PC-3 (cell line): ENCODE measurements around the gene SLC6A6. TPM values are rescaled to one million over a fixed set of nuclear protein-coding genes. Genes with fewer than 3 reads are reported as not detected.
"Not testable (repeated sequence)": the region's sequence is repeated elsewhere in the genome, so short reads cannot be mapped to it uniquely, and the experiment has no call there.

Source experiments
- ATAC-seq: fragments of 200-7000 bp; cut with Tn5 transposase; 2 replicates; pipeline ENCODE4 v1.9.1; 2020; ENCODE audit warnings: mild to moderate bottlenecking, moderate library complexity
- BruUV-seq: library from RNA; stranded (reverse); fragments of 400-500 nt; replicated peaks from 2 replicates; lab custom pipeline; 2021; lab: Mats Ljungman, UMichigan
- CTCF ChIA-PET: fragments of 300-600 bp; sonication (Branson Sonifier 250); formaldehyde crosslinking; loops from one replicate; lab custom pipeline; 2022; ENCODE audit warnings: antibody characterized with exemption; lab: Charles Lee
- POLR2A ChIA-PET: fragments of 300-600 bp; sonication (Branson Sonifier 250); formaldehyde crosslinking; loops from one replicate; lab custom pipeline; 2022; ENCODE audit warnings: antibody characterized with exemption; ENCODE audit not compliant: unreplicated experiment; lab: Charles Lee
- DNase-seq: peaks from one replicate; pipeline ENCODE4 v3.0.0-alpha.2; 2015
- H2AFZ ChIP-seq: fragments of 300-600 bp; sonication (generic); 2 replicates; pipeline ENCODE4 v1.6.0; 2016; ENCODE audit warnings: antibody characterized with exemption, low read length
- H3F3A ChIP-seq: fragments of 300-600 bp; sonication (generic); one replicate; pipeline ENCODE4 v1.6.0; 2017; ENCODE audit warnings: antibody characterized with exemption, low read length, control low read depth, mild to moderate bottlenecking; ENCODE audit not compliant: unreplicated experiment
- H3K27ac ChIP-seq: fragments of 300-600 bp; sonication (generic); 2 replicates; pipeline ENCODE4 v1.5.1; 2016; ENCODE audit warnings: mild to moderate bottlenecking, low read length
- H3K27me3 ChIP-seq: fragments of 300-600 bp; sonication (generic); 2 replicates; pipeline ENCODE4 v1.6.1; 2016; ENCODE audit warnings: low read length, mixed read lengths
- H3K36me3 ChIP-seq: fragments of 300-600 bp; sonication (generic); 2 replicates; pipeline ENCODE4 v1.6.1; 2016; ENCODE audit warnings: low read depth, mixed run types, low read length, mixed read lengths
- H3K4me1 ChIP-seq: fragments of 300-600 bp; sonication (generic); 2 replicates; pipeline ENCODE4 v1.5.1; 2016; ENCODE audit warnings: low read length; ENCODE audit not compliant: insufficient read depth
- H3K4me2 ChIP-seq: fragments of 300-600 bp; sonication (generic); 2 replicates; pipeline ENCODE4 v1.6.0; 2016; ENCODE audit warnings: low read length
- H3K4me3 ChIP-seq: fragments of 300-600 bp; sonication (generic); 2 replicates; pipeline ENCODE4 v1.5.1; 2016; ENCODE audit warnings: mild to moderate bottlenecking, low read length, mixed read lengths
- H3K79me2 ChIP-seq: fragments of 300-600 bp; sonication (generic); 2 replicates; pipeline ENCODE4 v1.6.1; 2017; ENCODE audit warnings: low read length, mixed read lengths
- H3K9ac ChIP-seq: fragments of 300-600 bp; sonication (generic); 2 replicates; pipeline ENCODE4 v1.6.0; 2016; ENCODE audit warnings: mild to moderate bottlenecking, low read length
- H3K9me2 ChIP-seq: fragments of 300-600 bp; sonication (generic); replicated peaks from 2 replicates; pipeline ENCODE4 v1.6.1; 2016; ENCODE audit warnings: mixed run types, low read length, mixed read lengths
- H3K9me3 ChIP-seq: fragments of 300-600 bp; sonication (generic); 2 replicates; pipeline ENCODE4 v1.6.1; 2016; ENCODE audit warnings: low read length, mixed read lengths
- H4K20me1 ChIP-seq: fragments of 300-600 bp; sonication (generic); 2 replicates; pipeline ENCODE4 v1.6.1; 2016; ENCODE audit warnings: low read length, mixed read lengths
- EZH2 ChIP-seq: fragments of 300-600 bp; sonication (generic); IDR thresholded peaks from one replicate; pipeline ENCODE4 v1.6.1; 2017; ENCODE audit warnings: antibody characterized with exemption, mild to moderate bottlenecking, low read length; ENCODE audit not compliant: unreplicated experiment
- EZH2phosphoT487 ChIP-seq: fragments of 300-600 bp; sonication (generic); IDR thresholded peaks from 2 replicates; pipeline ENCODE4 v1.6.1; 2018; ENCODE audit warnings: mild to moderate bottlenecking, antibody characterized with exemption, low read length, borderline replicate concordance
- intact Hi-C: fragments of 100-400 bp; cut with micrococcal nuclease; formaldehyde crosslinking; loops from 2 replicates; pipeline ENCODE4 v1.9.0; 2023
- total RNA-seq: library from RNA; depleted of rRNA; stranded (reverse); fragments of >200 nt; gene quantifications from 2 replicates; pipeline ENCODE4 v1.2.3, GENCODE V29; 2014
- TF ChIP-seq, protein P1 (sequence below): fragments of 300-600 bp; sonication (generic); conservative IDR thresholded peaks from 2 replicates; pipeline ENCODE4 v1.5.1; 2017; ENCODE audit warnings: antibody characterized with exemption, low read depth, mild to moderate bottlenecking, low read length

Gene SLC6A6
- total RNA-seq, 1 experiment from 2014 or later, result 28.1 TPM

DNA sequence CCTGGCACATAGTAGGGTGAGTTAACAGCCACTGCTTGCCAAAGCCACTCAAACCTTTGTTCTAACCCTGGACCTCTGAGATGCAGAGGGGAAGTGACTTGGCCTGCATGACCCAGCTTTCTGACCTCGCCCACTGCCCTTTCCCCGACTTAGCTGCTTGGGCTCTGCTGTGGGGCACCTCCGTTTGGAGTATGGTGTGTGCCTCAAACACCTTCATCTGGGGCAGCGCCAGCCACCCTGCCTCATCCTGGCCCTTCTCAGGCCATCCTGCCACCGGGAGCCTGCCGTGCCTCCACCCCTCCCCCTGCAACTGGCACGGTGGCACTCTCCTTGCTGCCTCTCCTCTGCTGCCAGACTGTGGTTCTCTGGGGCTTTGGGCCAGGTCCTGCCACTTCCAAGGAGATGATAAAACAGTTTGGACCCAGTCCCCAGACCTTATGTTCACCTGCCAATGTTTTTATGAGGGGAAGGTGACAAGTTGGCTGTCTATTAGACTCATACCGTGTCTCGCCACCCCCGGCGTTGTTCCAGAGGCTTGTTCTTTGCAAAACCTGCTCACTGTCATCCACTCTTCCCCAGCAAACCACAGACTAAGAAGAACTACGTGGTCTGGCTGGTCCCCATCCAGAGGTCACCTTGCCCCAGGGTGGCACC lies 32.2 kb downstream of the SLC6A6 start:
- no TSS peak for BruUV-seq
- intact Hi-C loops, result no loop called here
- ATAC-seq (peak; percentile 27), DNase-seq (peak; percentile 46)
- ChIA-PET CTCF (no interaction called here), POLR2A (no interaction called here)
- Histone ChIP-seq H3F3A (no peaks in the 10 kb centered on the region), H3K9me3 (no peaks in the 10 kb centered on the region), H3K4me1 (peaks cover 53% of the 10 kb centered on the region), H3K4me2 (peak overlapping the region; percentile 63), H3K9ac (no peak overlapping the region), H3K27ac (peak overlapping the region; percentile 50), H3K4me3 (no peak overlapping the region), H3K79me2 (peaks cover 63% of the 10 kb centered on the region), H3K27me3 (no peaks in the 10 kb centered on the region), H4K20me1 (no peaks in the 10 kb centered on the region), H3K9me2 (no peaks in the 10 kb centered on the region), H2AFZ (no peak overlapping the region), H3K36me3 (no peaks in the 10 kb centered on the region)
- TF ChIP-seq, protein P1, sequence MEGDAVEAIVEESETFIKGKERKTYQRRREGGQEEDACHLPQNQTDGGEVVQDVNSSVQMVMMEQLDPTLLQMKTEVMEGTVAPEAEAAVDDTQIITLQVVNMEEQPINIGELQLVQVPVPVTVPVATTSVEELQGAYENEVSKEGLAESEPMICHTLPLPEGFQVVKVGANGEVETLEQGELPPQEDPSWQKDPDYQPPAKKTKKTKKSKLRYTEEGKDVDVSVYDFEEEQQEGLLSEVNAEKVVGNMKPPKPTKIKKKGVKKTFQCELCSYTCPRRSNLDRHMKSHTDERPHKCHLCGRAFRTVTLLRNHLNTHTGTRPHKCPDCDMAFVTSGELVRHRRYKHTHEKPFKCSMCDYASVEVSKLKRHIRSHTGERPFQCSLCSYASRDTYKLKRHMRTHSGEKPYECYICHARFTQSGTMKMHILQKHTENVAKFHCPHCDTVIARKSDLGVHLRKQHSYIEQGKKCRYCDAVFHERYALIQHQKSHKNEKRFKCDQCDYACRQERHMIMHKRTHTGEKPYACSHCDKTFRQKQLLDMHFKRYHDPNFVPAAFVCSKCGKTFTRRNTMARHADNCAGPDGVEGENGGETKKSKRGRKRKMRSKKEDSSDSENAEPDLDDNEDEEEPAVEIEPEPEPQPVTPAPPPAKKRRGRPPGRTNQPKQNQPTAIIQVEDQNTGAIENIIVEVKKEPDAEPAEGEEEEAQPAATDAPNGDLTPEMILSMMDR, result no peak
- TF ChIP-seq EZH2 (no peak), EZH2phosphoT487 (no peak)

DNA sequence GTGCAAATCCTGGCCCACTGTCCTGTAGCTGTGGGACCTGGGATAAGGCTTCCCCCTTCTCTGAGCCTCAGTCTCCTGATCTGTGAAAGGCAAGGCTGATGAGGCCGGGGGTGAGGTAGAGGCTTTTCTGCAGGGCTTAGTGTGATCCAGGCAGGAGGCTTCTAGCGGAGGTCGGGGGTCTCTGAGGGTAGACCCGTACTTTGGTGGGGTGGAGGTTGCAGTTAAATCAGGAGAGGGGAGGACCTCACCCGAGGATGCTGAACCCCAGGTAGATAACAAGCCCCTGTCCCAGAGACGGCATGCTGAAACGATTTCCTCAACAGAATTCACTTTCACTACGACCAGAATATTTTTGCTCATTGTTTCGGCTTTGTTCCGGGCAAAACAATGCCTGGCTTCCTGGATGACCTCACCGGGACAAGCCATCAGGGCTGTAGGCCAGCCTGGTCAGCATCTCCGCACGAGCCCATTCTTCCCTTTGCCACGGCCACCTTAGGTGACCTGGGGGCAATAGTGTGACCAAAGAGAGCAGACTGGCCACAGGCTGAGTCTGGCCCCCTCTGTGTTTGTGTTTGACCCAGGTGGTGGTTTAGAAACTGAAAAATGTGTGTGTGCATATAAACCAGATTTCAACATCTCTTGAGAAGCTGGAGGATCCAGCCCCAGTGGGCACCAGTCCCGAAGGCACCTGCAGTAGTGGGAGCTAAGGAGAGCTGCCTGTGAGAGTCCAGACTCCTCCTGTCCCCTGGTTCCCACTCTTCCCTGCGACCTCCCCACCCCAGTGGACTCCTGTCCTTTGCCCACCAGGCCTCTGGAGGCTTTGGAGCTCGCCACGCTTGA lies 33.0 kb downstream of the SLC6A6 start:
- no peaks in the 10 kb centered on the region for H3K9me2 ChIP-seq
- no peaks in the 10 kb centered on the region for H3F3A ChIP-seq
- peaks cover 52% of the 10 kb centered on the region for H3K4me1 ChIP-seq
- H3K9ac ChIP-seq, result no peak overlapping the region
- H2AFZ ChIP-seq, result no peak overlapping the region
- no peaks in the 10 kb centered on the region for H3K9me3 ChIP-seq
- CTCF ChIA-PET, result no interaction called here
- H3K36me3 ChIP-seq, result no peaks in the 10 kb centered on the region
- intact Hi-C loops, result no loop called here
- peak overlapping the region; percentile 50 for H3K27ac ChIP-seq
- TF ChIP-seq EZH2 (no peak), EZH2phosphoT487 (no peak)
- TF ChIP-seq, protein P1, result no peak
- peak overlapping the region; percentile 63 for H3K4me2 ChIP-seq
- no peaks in the 10 kb centered on the region for H3K27me3 ChIP-seq
- BruUV-seq, result no TSS peak
- POLR2A ChIA-PET, result no interaction called here
- H3K79me2 ChIP-seq, result peaks cover 67% of the 10 kb centered on the region
- ATAC-seq, result no peak
- no peaks in the 10 kb centered on the region for H4K20me1 ChIP-seq
- H3K4me3 ChIP-seq, result no peak overlapping the region
- no peak for DNase-seq

DNA sequence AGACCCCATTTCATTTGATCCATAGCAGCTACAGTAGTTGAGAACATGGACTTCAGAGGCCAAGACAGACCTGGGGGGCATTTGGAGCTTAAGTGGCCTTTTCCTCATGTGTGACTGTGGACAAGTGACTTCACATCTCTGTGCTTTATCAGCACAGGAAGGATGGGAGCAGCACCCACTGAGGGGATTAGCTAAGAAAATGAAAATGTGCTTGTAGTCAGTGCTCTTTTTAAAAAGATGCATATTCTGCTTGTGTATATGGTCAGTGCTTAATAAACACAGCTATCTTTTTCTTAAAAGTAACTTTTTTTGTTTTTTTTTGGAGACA lies 34.5 kb downstream of the SLC6A6 start:
- TF ChIP-seq EZH2phosphoT487, result no peak
- TF ChIP-seq, protein P1, result no peak
- no peak for TF ChIP-seq EZH2
- Histone ChIP-seq H3K4me1 (peaks cover 50% of the 10 kb centered on the region), H3K27ac (no peak overlapping the region), H4K20me1 (no peaks in the 10 kb centered on the region), H3K9me3 (no peaks in the 10 kb centered on the region), H3K9ac (no peak overlapping the region), H3K9me2 (no peaks in the 10 kb centered on the region), H3K4me3 (no peak overlapping the region), H2AFZ (no peak overlapping the region), H3F3A (no peaks in the 10 kb centered on the region), H3K79me2 (peaks cover 64% of the 10 kb centered on the region), H3K27me3 (no peaks in the 10 kb centered on the region), H3K4me2 (no peak overlapping the region), H3K36me3 (no peaks in the 10 kb centered on the region)
- intact Hi-C loops, result no loop called here
- no TSS peak for BruUV-seq
- ATAC-seq (no peak), DNase-seq (no peak)
- ChIA-PET POLR2A (interaction anchor here (0.6 kb wide), 1 partner anchor 24 kb away, joined by 9 read pairs; no protein-coding TSS in a partner anchor), CTCF (no interaction called here)

DNA sequence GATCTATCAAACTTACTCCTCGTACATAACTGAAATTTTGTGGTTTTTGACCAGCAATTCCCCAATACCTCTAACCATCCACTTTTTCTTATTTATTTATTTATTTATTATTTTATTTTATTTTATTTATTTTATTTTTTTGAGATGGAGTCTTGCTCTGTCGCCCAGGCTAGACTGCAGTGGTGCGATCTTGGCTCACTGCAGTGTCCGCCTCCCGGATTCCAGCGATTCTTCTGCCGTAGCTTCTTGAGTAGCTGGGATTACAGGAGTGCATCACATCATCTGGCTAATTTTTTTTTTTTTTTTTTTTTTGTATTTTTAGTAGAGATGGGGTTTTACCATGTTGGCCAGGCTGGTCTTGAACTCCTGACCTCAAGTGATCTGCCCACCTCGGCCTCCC lies 35.3 kb downstream of the SLC6A6 start:
- H3K27me3 ChIP-seq, intact Hi-C loops, H3K4me3 ChIP-seq, H3K9me2 ChIP-seq, H2AFZ ChIP-seq, H3K4me2 ChIP-seq, DNase-seq, H3K9ac ChIP-seq, ATAC-seq, H3F3A ChIP-seq, BruUV-seq, H3K9me3 ChIP-seq, POLR2A ChIA-PET, H3K27ac ChIP-seq, CTCF ChIA-PET, H4K20me1 ChIP-seq, H3K36me3 ChIP-seq: not testable (repeated sequence)
- peaks cover 69% of the 10 kb centered on the region for H3K79me2 ChIP-seq
- H3K4me1 ChIP-seq, result peaks cover 46% of the 10 kb centered on the region
